GM06990 (cell line): Measurements from ENCODE around the gene PLXNB1.
A peak's percentile ranks its signal among the peaks of the same experiment; 100 is the strongest.

Experiments used
- DNase-seq: peaks from one replicate; pipeline ENCODE4 v3.0.0-alpha.2; 2011; ENCODE audit not compliant: insufficient read length; ENCODE audit errors: extremely low read depth
- H3K27me3 ChIP-seq: replicated peaks from 2 replicates; pipeline ENCODE4 v1.6.0; 2011; ENCODE audit warnings: low read length; ENCODE audit not compliant: control insufficient read depth, insufficient read depth
- H3K36me3 ChIP-seq: 2 replicates; pipeline ENCODE4 v1.5.1; 2011; ENCODE audit warnings: low read length; ENCODE audit not compliant: control insufficient read depth, insufficient read depth
- H3K4me3 ChIP-seq: replicated peaks from 2 replicates; pipeline ENCODE4 v1.5.1; 2011; ENCODE audit warnings: low read depth, mild to moderate bottlenecking, control low read depth, low read length
- CTCF ChIP-seq: IDR thresholded peaks from 2 replicates; pipeline ENCODE4 v1.5.1; 2011; ENCODE audit warnings: low read length, control low read depth, mild to moderate bottlenecking, inconsistent platforms; ENCODE audit not compliant: insufficient read depth, poor library complexity, severe bottlenecking

Gene PLXNB1

DNA sequence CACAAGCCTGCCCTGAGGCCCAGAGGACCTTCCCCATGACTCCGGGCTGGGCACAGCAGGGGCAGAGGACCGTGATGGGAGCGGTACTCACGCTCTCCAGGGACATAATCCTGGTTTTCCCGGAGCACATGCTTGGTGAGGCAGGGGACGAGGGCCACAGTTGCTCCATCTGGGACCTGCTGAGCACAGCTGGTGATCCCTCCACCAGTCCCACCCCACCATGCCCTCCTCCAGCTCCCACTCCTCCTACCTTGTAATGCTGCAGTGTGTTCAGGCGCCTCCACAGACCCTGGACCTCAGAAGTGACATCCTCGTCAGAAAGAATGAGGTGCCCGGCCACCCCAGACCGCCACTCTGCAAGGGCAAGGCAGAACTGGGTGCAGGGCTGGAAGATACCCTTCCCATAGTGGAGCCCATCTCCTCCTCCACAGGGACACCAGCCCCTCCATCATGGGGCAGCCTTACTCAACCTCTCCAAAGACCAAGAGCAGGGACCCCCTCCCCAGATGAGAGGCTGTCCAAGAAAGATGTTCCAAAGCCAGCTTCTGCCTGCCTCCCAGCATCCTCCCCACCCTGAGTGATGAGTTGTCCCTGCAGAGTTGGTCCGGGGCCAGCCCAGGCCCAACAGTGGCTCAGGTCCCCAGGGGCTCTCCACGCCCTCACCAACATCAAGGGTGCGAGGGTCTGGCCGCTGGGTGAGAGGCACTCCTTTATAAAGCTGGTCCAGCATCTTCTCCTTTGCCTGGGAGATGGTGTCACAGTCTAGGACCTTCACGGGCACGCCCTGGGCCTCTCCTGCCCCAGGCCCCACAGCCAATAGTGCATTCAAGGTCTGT is 19.5 kb downstream of the PLXNB1 start:
- no peak for DNase-seq
- H3K4me3 ChIP-seq, result no peak overlapping the region
- TF ChIP-seq CTCF, result no peak
- no peaks in the 10 kb centered on the region for H3K27me3 ChIP-seq
- no peaks in the 10 kb centered on the region; the same call in 1 of the 2 replicates for H3K36me3 ChIP-seq

DNA sequence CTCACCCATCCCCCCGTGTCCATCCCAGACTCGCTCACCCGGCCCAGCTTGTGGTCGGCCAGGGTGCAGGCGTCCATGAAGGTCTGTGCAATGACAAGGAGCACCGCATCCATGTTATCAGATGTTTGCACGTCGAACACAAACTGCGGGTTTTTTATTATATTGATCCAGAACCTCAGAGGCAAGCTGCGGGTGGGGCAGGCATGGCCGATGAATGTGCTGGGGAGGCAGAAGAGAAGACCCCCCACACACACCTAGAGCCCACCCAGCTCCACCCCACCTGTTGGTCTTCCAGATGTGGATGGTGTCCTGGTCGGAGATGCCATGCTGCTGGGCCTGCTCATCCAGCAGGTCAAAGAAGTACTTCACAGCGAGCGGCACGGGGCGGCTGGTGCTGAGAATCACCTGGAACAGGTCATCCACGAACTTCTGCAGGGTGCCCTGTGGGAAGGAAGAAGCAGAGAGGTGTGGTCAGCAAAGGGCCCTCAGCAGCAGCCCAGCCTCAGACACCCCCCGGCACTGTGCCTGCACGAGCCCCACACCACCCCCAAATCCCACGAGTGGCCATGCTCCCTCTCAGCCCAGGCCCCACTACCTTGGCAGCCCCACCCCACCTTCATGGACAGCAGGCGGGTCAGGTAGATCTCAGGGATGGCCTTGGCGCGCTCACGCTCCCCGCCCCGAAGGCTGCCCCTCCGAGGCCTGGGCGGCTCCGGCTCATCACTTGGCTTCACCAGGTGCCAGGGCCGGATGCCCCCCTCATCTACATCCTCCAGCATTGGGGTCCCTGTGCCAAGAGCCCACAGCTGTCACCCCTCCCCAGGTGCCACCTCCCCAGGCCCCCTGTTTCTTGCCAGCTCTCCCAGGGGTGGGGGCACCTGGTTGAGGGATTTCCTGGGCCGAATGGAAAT is 20.3 kb downstream of the PLXNB1 start:
- Histone ChIP-seq H3K27me3 (no peaks in the 10 kb centered on the region), H3K4me3 (no peak overlapping the region), H3K36me3 (no peaks in the 10 kb centered on the region; the same call in 1 of the 2 replicates)
- no peak for DNase-seq
- TF ChIP-seq CTCF, result no peak

- no peak for DNase-seq
- peak; percentile 26 for TF ChIP-seq CTCF
- Histone ChIP-seq H3K27me3 (no peaks in the 10 kb centered on the region), H3K4me3 (no peak overlapping the region), H3K36me3 (no peaks in the 10 kb centered on the region; the same call in 1 of the 2 replicates)
Measured at GRCh38 chr3:48408823-48409281, 21.0 kb downstream of the PLXNB1 start.

DNA sequence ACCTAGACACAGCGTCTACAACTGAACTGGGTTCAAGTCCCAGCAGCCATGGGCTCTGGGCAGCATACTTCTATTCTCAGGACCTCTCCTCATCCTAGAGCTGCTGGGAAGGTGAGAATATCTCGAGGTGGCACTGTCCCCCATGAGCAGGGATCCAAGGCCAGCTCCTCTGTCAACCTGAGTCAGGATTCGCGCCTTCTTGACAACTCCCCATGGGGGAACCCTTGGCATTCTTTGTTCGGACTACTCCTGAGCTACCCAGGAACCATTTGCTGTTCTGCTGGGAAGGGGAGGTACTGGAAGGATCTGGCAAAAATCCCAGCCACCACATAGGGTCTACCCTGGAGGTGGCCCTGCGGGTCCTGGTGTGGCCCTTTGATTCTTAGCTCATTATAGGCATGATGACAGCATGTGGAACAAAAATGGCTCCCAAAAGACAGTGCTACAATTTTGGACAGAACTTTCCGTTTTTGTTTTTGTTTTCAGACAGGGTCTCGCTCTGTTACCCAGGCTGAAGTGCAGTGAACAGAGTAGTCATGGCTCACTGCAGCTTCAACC is 22.3 kb downstream of the PLXNB1 start:
- no peak for DNase-seq
- H3K4me3 ChIP-seq, result no peak overlapping the region
- H3K36me3 ChIP-seq, result no peaks in the 10 kb centered on the region; the same call in 1 of the 2 replicates
- no peak for TF ChIP-seq CTCF
- H3K27me3 ChIP-seq, result no peaks in the 10 kb centered on the region

- H3K36me3 ChIP-seq, result no peaks in the 10 kb centered on the region; the same call in 1 of the 2 replicates
- H3K4me3 ChIP-seq, result no peak overlapping the region
- no peak for TF ChIP-seq CTCF
- H3K27me3 ChIP-seq, result no peaks in the 10 kb centered on the region
- DNase-seq, result no peak
Measured at GRCh38 chr3:48406443-48407431, 23.1 kb downstream of the PLXNB1 start.
